HG02798 (cell line): ENCODE results near the gene MICAL3.

Experiments
- ATAC-seq: cut with Tn5 transposase; IDR thresholded peaks from one replicate; pipeline ENCODE4 v1.9.1; 2021; ENCODE audit warnings: mild to moderate bottlenecking; ENCODE audit not compliant: unreplicated experiment, poor library complexity

MICAL3 gene

DNA sequence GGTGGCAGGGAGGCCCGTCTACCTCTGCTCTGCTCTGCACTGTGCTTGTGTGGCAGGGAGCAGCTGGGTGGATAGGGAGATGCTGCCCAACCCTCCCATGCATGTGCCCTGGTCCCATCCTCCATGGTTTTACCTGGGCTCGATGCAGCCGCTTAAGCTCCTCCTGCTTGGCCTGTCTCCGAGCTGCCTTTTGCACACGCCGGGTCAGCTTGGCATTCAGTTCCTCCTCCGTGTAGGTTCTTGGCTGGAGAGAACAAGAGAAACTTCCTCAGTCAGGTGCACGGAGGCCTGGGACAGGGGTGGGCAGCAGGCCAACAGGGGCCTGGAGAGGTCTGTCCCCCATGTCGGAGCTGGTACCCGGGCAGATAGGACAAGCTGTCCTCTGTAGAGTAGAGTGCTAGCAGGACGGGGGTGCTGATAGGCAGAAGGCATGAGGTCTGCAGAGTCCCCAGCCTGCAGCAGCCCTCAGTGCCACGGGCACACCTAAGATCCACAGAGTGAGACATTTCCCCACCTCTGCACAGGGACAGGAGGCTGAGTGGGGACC, 213.7 kb downstream of the MICAL3 start:
- ATAC-seq = no peak

DNA sequence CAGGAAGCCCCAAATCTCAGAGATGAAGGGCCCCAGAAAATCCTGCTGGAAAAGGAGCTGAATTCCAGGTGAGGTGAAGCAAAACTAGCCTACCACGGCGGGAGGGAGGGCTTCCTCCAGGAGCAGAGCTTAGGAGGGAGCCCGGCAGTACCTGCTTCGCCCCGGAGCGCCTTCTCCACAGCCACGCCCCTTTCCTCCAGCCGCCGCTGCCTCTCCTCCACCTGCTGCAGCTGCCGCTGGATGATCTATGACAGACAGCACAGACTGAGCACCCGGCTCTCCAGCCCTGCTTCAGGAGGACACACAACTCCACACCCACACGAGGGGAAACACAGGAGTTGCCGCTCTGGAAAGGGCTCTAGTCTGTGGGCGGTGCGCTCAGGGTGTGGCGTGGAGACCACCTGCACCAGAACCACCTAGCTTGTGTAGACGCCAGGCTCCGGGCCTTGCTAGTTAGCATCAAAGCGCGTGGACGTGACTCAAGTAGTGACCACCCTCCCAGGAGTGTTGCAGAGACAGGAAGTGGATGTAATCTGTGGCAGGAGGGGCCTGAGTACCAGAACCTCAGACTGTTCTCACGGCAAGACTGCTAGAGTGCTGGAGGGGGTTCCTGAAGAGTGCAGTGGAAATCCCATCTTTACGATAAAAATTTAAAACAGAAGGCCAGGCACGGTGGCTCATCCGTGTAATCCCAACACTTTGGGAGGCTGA, 215.5 kb downstream of the MICAL3 start:
- ATAC-seq = no peak

DNA sequence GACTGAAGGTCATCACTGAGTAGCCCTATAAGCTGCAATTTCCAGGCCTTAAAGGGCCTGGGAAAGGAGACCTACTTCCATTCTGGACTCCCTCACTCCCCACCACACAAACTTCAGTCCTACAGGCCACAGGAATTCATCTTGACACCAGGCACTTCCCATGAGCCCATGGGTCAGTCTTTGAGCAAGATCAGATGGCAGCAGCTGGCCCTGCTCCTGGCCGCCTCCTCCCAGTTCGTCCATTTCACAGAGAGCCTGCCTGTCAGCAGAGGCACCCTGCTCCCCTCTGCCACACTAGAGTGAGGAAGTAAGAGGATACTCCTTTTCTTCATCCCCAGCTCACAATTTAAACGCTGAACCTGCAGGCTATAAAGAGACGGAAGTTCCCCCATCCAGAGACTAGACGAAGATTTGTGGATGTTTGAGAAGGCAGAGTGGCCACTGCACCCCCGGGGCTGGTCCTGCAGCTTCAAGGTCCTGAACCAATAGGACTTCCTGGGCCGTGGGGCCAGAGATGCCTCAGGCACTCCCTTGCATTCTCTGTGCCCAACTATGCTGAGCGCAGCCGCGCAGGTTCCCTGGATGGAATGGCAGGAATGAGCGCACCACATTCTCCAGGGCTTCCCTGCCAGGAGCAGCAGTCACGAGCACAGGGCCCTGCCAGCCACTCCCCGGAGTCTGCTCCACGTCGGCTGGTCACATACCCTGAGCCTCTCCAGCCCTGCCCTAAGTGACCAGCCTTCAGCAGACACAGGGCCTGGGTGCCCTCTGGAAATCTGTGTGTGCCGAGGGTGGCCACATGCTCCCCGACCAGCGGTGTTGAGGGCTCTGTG, 216.6 kb downstream of the MICAL3 start:
- ATAC-seq = no peak

DNA sequence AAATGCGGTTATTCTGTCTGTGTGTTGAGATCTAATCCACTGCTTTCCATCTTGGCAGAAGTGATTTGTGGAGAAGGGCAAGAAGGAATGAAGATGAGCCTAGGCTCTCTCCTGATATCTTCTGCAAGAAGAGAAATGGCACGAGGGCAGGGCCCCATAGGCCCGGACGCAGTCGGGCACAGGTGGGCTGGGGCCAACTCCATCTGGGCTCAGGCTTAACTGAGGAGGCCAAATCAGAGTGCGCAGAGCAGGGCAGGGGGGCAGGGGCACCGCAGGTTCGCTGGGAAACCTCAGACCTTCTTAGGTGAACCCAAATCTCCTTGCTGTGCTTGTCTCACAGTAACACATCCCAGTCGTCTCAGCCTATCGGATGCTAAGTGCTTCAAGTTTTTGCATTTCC, 217.3 kb downstream of the MICAL3 start:
- no peak for ATAC-seq

DNA sequence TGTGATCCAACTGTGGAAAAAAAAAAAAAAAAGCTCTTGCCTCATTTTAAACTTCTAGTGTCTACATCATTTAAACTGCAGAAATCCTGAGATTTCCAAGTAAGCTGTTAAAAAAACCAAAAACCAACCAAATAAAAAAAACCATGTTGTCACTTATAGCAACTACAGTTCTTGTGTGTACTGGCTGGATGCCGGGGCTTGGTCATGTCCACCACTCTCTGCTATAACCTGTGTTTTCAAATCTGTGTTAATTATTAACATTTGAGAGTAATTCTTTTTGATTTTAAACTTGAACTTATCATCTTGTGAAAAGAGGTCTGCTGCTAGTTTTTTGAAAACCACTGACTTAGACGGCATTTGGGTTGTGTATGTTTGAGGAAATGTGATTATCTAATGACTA, 217.9 kb downstream of the MICAL3 start:
- ATAC-seq = no peak

DNA sequence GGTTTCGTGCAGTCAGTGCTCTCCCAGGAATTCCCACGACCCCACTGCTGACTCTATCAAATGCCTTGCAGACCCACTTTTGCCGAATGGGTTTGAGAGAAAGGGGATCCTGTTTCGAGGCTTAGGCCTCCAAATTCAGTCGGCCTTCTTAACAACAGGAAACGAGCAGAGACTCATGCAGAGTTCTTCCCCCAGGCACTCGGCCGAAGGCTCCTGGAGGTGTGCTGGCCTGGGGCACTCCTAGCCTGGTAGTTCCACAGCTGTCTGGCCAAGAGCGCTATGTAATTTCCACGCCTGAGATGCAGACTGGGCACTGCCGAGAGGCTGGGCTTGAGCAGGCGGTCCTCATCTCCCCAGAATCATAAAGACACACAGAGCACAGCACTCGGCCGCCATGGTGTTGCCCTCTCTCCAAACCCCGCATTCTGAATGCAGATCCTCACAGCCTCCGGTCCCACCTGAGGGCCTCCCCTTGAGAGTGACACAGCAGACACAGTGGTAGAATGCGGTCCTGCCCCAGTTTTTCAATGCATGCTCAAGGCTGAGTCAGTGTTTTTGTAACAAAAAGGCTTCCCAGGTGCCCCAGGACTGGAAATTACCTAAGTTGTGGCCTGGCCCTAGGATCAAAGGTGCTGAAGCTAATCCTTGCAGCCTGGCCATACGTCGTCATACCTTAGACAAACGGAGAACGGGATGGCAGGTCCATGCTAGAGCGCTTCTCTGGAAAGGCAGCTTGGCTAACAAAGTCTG, 219.9 kb downstream of the MICAL3 start:
- no peak for ATAC-seq

DNA sequence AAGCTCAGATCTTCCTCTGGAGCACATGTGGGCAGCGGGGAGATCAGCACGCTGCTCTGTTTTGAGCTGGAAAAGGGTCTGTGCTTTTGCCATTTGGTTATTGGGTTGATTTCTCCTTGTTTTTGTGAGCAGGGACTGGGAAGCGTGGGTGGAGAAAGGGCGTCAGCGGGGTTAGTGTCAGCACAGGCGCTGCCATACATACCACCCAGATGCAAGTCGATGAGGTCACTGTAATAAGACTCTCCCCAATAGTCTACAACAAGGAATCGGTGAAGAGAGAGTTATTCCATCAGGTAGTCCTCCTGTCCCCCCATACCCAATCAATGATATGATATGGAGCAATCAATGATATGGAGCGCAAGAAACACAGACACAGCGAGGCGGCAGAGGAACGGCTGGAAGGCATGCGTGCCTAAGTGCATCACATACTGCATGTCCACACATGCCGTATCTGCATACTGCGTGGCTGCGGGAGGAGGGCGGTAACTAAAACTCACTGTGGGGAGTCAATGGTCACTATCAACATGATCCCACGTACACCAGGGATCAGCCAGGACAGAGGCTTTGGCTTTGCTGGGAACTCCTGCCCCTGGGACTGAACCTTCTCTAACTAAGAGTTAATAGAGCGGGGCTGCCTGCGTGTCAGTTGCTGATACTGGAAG, 220.6 kb downstream of the MICAL3 start:
- no peak for ATAC-seq

DNA sequence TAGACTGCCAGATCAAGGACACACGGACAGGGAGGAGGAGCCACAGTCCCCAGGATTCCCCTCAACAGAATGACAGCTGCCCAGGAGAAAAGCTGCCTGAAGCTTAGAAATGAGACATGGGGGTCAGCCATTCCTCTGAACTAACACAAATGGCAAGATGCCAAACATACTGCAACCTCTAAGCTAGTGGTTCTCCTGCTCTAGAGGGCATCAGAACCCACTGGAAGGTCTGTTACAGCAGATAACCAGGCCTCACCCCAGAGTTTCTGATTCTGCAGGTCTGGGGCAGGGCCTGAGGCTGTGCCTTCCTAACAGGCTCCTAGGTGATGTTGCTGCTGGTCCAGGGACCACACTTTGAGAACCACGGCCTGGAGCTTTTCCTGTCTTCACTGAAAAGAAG, 221.5 kb downstream of the MICAL3 start:
- no peak for ATAC-seq

DNA sequence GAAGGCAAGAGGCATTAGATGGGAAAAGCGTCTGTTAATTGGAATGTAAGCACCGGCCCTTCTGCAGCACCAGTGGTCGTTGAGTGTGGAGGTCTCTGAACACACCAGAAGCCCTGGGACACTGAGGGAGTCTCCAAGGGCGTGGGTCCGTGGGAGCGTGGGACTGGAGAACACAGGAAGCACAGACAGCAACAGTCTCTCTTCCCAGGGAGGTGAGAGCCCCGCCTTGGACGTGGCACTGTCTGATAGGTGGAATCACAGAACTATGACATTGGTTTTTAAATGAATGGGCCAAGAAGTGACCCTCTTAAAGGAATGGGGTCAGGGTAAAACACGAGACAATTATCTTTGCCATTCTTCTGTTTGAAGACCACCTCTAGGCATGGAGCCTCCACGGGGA, 221.9 kb downstream of the MICAL3 start:
- no peak for ATAC-seq

DNA sequence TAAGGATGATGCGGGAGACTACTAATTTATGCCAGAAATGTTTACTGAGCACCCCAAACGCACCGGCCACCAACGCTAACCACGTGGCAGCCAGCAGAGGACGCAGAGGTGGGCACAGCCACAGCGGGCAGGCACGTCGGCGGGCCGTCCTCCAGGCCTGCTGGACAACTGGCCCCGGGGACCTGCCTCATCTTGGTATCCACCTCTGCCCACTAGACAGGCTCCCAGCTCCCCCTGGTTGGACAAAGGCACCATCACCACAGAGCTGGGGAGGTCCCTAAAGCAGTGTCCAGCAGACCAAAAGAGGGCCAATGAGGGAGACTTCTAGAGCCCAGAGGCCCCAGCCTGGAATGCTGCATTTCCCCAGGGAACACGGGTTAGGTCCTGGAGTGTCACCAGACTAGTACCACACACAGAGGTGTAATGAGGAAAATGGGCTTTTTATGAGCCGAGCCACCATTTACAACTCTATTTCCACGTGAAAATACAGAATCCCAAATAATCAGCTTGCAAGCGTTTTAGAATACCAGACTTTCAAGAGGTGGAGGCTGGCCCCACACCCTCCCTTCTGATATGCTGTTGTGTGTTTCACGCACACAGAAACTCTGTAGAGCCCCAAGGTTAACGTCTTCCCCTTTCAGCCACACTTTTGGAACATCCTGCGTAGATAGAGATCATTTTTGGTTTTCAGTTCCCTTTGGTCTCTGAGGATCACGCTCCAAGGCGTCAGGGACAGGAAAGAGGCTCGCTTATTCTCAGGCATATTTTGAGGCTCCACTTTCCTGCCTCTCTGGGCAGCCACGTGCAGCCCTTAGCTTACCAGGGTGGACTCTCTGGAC, 226.4 kb downstream of the MICAL3 start:
- peak; percentile 48 for ATAC-seq

DNA sequence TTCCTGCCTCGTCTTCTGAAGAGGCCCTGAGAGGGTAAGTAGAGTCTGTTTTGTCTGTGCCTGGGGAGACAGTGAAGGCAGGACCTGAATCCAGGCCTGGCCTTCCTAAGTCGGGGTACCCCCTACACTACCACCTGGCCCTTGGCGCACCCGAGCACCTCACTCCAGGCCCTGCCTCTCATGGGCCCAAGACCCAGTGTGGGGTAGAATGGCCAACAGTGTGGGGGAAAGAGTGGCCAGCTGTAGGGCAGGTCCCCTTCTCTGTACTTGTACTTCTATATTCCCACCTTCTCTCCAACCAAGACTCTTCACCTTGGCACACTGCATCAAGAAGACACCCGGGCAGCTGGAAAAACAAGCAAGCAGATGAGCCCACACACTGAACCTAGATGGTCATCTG, 227.7 kb downstream of the MICAL3 start:
- no peak for ATAC-seq

DNA sequence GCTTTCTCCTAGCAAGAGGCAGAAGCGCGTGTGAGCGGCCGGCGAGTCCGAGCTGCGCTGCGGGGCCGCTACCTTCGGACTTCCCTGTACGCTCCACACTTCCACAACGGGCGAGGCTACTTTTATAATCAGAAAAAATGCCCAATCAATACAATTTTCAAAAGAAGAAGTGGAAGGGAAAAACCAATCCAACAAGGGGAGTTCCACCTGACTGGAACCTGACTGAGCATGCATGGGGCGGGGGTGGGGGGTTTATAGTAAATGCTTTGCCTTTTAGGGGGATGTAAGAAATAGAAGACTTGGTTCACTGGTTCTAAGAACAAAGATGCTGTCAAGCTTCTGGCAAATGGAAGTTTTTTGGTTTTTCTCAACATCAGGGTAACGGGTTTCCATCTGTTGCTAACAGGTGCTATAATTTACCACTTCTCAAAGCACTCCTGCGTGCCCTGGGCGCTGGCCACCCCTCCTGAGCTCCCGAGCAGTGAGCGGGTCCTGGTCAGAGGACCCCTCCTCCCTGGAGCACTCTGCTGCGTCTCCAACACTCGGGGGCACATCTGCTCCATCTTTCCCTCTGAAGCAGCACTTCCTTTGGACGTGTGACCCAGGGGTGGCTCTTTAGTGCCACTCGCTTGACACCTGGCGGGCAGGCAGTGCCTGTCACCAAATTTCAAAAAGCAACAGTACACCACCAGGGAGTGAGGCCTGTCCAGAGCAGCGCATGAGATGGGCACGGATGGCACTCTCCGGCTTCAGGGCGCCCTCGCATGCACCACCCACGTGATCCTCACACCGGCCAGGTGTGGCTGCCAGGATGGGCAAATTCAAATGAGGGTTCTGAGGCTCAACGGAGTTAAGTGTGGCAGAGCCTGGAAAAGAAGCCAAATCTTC, 228.5 kb downstream of the MICAL3 start:
- ATAC-seq = no peak

DNA sequence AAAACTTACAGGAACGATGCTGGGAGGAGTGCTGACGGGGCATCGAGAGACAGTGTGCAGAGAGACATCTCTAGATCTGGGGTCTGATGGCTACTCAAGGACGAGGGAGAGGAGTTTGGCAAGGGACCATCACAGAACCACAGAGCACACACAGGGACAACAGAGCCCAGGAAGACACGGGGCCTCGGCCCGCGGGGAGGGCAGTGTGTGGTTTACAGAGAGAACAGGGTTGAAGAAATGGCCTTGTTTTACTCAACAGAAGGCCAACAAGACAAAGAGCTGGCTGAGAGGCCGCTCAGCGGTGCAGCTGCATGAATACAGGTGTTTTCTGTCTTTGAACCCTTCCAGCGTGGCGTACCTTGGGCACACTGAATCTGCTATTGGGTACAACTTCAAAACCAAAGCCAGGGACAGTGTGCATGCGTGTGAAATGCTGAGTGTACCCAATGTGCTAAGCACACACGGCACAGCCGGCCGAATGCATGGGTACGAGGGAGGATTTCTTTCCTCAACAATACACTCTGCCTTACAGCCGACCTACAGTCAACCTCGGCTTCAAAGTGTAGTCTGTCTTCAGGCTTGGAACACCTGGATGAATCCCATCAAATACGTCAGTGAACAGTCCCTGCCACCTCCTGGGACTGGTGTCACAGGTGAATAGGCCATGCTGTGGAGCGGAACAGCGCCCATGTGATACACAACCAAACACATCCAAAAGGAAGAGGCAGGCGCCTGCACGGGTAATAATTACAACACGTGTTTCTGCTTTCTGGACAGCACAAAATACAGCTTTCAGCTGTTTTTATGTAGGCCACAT, 229.4 kb downstream of the MICAL3 start:
- no peak for ATAC-seq

DNA sequence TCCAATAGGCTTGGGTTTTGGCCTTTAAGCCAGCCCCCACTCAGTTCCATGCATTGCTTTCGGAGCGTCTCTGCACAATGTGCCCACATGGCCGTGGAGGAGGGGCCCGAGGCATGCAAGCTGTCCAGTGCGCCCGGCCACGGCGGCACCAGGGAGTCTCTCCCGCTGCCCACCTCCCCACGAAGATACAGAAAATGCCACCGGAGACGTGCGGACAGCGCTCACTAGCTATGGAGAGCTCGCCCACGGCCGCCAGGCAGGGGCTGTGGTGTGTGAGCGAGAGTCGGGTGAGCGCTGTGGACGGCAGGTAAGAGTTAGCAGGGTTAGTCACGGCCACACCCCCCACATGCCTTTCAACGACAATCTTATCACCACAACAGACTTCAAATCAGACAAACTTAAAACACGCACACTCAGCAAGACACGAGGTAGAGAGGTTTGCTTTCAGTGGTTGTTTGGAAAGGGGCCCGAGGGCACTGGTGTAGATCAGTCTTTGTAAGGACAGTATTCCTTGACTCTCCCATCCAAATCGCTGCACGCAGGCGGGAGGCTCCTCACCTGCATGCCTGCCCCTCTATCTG, 231.4 kb downstream of the MICAL3 start:
- no peak for ATAC-seq

DNA sequence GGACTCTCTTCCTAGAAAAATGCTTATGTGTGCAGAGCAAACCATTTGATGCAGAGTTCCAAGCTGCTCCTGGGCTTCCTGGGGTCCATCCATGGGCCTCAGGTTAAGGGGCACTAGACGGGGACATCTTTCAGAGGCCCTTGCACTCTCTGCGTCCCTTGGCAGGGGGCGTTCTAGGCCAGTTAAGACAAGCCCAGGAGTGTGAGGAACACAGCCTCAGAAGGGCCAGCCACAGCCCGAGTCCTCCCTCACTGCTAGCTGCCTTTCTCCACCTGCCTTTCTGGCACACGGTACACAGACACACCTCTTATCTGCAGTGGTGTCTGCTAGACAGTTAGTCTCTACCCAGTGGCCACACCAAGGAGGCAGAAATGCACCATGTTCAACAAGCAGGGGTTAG, 232.1 kb downstream of the MICAL3 start:
- ATAC-seq = no peak

DNA sequence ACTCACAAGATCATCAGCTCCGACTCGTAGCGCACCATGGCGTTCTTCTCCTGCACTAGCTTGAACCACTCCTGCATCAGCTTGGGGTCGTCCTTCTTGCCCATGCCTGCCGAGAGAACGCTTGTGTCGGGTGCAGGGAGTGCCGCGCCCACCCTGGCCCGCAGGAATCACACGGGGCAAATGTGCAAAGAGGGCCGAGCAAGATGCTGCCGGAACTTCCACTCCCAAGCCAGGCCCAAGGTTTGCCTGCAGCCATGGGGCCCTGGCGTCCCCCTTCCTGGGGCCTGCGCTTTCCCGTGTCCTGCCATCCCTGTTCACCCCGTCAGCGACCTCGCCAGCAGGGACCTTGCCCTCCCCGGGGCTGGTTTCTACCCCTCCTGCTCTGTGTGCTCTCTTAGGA, 233.2 kb downstream of the MICAL3 start:
- ATAC-seq = no peak
